SKM-1 treated with dmso at 0.1 percent for 144 hours (cell line): ENCODE data around the gene BTBD2.

Experiments used
- DNase-seq: peaks from one replicate; lab custom pipeline; 2025; ENCODE audit not compliant: unreplicated experiment; lab: John Stamatoyannopoulos, UW

BTBD2 gene

DNA sequence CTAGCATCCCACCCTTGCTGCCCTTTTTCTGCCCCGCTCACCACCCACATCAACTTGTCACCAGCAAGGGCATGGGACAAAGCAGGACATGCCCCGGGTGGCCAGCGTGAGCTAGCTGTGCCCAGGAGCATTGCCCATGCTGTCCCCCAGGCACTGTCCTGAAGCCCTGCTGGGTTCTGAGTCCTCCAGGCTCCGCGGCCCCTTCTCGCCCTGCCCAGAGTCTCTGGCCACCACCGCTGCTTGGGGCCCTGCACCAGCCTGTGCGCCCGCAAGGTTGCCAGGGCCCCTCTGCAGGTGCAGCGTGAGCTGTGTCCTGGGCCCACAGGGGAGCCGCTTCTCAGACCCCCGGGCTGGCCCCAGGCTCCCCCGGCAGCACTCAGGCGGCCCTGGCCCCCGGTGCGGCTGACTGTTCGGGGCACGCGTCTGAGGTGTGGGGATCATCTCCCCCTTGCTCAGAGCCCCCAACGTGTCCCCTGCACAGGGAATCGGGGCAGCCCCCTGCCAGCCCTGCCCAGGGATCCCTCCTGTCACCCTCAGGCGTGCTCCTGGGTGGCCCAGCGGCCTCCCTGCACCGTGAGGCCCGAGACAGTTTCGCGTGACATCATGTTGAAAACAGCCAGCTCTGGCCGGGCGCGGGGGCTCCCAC lies 70.5 kb downstream of the BTBD2 start:
- DNase-seq = no peak

DNA sequence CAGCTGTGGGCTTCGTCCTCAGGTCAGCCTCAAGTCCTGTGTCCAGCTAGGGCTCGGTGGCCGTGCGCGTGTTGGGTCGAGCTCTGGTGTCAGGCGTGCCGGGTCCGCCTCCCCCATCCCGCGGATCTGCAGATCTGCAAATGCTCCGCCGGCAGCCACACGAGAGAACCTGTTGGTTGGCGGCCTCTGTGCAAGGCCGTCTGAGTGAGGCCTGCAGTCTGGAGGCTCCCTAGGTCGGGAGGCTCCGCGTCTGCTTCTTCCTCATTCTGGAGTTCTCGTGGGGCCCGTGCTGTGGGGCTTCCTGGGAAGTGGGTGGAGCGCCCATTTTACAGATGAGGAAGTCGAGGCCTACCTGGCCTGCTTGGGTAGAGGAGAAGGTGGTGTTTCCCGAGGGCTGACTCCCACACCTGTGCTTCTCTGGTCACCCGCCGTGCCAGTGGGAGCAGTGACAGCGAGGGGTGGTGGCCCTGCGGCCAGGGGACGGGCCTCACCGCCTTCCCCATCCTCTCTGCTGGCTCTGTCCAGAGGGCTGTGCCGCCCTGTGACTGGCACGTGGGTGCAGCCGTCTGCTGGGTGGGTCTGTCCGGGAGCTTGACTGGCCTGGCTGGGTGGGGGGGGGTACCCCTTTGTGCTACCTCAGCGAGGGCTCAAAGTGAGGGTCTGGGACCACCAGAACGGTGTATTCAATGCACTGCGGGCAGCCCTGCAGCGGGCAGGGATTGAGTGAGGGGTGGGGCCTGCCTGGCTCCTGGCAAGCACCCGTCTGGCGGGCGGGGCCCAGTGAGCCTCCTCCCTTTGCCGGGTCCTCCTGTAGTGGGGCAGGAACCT lies 71.2 kb downstream of the BTBD2 start:
- DNase-seq = no peak

DNA sequence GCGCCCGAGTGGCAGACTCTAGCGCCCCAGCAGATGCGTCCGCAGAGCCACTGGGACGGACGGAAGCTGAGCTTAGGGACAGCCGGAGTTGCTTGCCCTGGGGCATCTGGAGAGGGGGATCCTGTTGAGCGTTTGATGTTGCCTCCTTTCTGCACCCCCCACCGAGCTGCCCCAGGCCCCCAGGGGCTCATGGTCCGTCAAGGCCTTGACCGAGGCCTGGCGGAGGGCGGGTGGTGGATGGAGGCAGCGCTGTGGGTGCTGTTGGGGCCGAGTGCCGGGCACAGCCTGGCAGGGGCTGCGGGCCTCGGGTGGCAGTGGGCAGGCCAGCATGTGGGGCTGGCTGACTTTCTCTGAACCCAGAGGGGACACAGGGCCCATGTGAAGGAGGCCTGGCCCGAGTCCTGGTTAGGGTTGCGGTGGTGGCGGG lies 71.8 kb downstream of the BTBD2 start:
- no peak for DNase-seq

DNA sequence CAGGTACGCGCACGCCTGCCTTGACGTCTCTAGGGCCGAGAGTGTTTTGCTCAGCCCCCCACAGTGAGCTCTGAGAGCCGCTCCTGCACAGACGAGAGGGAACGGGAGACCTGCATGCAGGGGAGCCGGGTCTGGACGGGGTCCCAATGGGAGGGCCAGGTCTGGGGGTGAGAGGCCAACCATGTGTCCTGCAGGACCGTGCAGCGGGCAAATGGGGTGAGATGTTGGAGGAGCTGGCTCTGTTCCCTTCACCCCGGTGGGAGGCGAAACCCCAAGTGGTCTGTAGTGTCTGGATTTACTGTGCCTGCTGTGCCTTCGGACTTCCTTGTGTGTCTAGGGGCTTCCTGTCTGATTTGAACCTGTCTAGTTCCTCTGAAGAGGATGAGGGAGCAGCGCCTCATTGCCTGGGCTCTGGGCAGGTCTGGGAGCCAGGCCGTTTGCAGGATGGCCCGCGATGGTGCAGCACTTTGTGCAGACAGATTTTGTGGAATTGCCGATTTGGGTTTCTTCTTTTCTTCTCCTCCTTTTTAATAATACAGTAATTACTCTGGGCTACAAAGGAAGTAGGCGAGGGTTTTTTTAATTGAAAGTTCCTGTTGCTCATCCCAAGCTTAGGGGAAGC lies 72.5 kb downstream of the BTBD2 start:
- no peak for DNase-seq

DNA sequence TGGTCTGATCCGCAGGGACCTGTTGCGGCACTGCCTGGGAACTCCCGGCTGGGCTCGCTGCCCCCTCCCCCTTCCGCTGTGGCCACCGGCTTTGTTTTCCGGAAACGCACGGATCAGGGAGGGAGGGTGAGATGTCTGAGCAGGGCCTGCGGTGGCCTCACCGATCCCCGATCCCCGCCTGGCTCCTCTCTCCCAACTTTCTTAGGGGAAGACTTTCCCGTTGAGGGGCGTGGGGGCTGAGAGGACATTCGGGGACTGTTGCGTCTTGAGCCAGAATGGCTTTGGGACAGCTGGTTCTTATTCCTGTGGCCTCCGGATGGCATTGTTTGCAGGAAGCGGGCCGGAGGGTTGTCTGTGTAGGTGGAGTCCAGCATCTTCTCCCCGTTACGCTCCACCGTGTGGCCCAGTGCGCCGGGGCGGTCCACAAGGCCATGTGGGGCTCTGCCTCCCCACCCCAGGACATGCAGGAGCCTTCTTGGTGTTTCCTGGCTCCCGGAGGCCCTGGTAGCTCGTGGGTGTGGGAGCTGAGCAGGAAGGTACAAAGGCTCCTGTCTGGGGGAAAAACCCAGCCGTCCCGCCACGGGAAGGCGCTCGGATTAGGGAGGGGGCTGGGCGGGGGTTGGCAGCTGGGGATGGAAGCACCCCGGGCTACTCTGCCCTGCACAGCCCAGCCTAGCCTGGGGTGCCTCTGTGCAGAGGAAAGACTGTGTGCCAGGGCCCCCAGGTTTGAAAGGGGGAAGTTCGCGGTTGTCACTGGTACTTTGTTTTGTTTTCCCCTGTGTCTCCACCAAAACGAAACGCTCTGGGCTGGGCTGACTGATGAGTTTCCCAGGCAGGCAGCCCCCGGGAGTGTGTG lies 73.2 kb downstream of the BTBD2 start:
- DNase-seq = peak; percentile 26

DNA sequence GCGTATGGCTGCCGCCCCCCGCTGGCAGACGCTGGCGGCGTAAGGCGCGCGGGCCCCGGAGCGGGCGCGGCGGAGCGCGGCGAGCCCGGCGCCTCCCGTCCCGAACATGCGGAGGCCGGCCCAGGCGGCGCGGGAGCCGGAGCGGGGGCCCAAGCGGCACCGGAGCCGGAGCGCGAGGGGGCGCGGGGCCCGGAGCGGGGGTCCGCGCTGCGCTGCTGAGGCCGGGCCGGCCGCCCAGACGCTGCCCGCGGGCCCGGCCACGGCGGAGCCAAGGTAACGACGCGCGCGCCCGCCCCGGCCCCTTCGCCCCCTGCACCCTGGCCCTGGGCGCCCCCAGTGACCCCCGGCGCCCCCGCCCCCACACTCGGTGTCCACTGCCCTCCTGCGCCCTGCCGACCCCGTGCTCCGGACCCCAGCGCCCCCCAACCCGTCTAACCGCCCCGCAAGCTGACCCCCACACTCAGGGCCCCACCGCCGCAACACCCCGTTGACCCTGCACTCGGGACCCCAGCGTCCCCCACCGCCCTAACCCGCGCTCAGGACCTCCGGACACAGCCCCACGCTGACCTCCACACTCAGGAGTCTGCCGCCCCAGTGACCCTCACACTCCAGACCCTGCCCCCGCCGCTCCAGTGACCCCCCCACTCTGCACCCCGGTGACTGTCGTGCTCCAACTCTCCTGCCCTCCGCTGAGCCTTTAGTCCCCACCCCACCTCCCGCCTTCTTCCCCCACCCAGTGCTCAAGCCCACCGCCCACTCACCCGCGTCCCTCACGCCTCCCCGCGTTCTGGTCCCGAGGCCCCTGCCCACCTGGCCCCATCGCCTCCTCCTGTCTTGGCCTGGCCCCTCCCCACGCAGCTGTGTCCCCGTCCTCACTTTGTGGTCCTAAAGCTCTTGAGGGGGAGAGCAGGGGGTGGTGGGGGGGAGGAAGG lies 74.1 kb downstream of the BTBD2 start, which contains the start of gene CSNK1G2:
Gene CSNK1G2, plus strand, starts transcription at position 27 of the 932 bp plus-strand sequence. CDS start 28,601 bp downstream, outside the sequence.
- no peak for DNase-seq

DNA sequence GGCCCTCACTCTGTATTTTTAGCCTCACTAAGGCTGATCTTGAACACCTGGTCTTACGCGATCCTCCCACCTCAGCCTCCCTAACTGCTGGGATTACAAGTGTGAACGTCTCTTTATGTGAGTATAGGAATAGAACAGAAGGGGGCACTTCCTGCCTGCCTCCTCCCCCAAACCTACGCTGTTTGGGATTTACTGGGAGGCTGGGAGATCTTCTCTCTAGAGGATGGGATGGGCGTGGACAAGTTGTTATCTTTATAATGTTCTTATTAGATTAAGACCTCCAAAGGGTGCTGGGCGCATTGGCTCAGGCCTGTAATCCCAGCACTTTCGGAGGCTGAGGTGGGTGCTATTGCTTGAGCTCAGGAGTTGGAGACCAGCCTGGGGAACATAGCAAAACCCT lies 77.4 kb downstream of the BTBD2 start:
- DNase-seq = no peak

DNA sequence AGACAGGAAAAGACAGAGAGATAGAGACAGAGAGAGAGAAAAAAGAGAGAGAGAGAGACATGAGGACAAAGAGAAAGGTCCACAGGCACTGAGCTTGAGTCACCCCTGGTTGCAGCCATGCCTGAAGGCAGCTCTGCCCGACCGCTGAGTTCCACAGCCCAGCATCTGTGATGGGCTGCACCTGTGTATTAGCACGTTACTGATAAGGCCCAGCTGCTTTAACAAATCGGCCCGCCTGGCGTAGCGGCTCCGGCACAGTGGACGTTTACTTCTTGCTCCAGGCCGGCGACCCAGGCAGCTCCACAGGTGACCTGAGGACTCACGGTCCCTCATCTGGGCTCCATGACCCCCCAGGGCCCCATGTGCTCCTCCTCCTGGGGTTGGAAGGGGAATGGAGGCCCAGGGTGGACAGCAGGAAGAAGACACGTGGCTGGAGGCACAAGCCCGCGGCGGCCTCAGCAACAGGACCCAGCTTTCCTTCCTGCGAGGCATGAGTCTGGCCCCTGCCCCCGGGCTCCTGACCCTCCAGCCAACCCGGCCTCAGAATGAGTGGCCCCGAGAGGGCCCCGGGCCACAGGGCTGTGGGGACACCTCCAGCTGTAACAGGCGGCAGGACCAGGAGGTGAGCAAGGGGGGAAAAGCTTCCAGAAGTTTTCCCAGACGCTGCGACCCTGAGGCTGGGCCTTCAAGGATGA lies 78.5 kb downstream of the BTBD2 start:
- no peak for DNase-seq

DNA sequence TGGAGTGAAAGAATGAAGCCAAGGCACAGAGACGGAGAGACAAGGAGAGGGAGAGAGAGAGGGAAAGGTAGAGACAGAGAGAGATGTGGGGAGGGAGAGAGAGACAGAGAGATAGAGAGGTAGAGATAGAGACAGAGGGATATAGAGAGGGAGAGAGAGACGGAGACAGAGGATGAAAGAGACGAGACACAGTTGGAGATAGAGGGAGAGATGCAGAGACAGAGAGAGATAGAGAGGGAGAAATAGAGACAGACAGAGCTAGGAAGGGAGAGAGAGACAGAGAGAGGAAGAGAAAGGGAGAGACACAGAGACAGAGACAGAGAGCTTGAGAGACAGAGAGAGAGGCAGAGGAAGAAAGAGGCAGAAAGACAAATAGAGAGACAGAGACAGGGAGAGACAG lies 79.1 kb downstream of the BTBD2 start:
- DNase-seq = no peak

DNA sequence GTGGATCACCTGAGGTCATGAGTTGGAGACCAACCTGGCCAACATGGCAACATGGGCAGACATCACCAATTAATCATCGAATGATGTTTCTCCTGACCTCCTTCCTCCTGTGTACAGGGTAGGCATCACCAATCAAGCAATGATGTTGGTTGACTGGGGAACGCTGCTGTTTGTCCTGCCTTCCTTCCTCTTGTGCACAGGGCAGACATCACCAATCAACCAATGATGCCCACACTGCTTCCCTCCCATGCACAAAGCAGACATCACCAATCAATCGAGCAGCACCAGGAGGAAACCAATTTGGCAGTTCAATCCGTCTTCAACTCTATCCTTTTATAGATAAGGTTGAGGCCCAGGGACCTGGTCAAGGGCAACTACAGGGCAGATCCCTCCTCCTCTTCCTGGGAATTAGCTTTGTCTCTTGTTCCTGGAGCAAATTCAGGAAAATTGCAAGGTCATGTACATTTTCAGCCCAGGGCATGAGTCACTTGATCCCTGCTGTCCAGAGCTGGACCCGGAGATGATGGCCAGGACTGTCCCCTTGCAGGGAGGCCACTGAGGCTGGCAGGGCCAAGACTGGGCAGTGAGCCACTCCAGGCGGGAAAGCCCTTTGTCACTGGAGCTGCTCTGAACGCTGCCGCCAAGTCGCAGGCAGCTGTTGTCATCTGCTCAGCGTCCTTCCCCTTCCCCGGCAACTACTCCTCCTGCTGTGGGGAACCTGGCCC lies 79.9 kb downstream of the BTBD2 start:
- no peak for DNase-seq
